ENCODE data around the gene LRCH3. TPM values are rescaled to one million over a fixed set of nuclear protein-coding genes. Genes with fewer than 3 reads are reported as not detected.

LRCH3 gene
- total and polyA plus RNA-seq, 2 of the 13 experiments (the other 11 are each of a cell fraction or from before 2014, with no cell fraction given): 25.5 to 103 TPM

DNA sequence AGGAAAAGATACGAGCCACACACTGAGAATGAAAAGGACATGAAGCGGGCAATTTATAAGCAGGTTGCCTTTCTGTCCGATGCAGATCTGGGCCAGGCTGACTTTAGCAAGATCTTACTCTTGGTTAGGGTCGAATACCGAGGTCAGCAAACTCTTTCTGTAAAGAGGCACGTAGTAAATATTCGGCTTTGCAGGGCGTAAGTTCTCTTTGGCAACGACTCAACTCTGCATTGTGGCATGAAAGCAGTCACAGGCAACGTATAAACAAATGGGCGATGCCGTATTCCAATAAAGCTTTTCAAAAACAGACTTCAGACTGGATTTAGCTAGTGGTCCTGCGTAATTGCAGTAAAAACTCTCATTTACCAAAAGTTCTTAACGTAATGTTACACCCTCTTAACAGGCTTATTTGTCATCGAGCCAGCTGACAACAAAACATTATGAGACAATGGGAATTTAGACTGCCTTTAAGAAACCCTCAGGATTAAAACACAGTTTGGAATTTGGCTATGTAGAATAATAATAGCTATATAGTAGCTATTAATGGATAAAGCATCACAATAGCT lies 145.8 kb downstream of the LRCH3 start (continued):
- TF ChIP-seq, protein P1, sequence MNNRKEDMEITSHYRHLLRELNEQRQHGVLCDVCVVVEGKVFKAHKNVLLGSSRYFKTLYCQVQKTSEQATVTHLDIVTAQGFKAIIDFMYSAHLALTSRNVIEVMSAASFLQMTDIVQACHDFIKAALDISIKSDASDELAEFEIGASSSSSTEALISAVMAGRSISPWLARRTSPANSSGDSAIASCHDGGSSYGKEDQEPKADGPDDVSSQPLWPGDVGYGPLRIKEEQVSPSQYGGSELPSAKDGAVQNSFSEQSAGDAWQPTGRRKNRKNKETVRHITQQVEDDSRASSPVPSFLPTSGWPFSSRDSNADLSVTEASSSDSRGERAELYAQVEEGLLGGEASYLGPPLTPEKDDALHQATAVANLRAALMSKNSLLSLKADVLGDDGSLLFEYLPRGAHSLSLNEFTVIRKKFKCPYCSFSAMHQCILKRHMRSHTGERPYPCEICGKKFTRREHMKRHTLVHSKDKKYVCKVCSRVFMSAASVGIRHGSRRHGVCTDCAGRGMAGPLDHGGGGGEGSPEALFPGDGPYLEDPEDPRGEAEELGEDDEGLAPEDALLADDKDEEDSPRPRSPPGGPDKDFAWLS (CRISPR knock-in tag; IDR thresholded peaks at IDR 0.05; ENCODE audit: borderline replicate concordance): no peak
- TF ChIP-seq RXRB (CRISPR knock-in tag; IDR thresholded peaks at IDR 0.05; ENCODE audit: borderline replicate concordance) (no peak), SRSF9 (IDR thresholded peaks at IDR 0.05; ENCODE audit: borderline replicate concordance, insufficient read depth, low read depth, low read length, poor library complexity, severe bottlenecking) (no peak), ZNF430 (CRISPR knock-in tag; IDR thresholded peaks at IDR 0.05) (no peak), ZNF790 (CRISPR knock-in tag; IDR thresholded peaks at IDR 0.05; ENCODE audit: borderline replicate concordance) (no peak), PRMT3 (CRISPR knock-in tag; IDR thresholded peaks at IDR 0.05; ENCODE audit: borderline replicate concordance, low read depth) (no peak)
- TF ChIP-seq, protein P2, sequence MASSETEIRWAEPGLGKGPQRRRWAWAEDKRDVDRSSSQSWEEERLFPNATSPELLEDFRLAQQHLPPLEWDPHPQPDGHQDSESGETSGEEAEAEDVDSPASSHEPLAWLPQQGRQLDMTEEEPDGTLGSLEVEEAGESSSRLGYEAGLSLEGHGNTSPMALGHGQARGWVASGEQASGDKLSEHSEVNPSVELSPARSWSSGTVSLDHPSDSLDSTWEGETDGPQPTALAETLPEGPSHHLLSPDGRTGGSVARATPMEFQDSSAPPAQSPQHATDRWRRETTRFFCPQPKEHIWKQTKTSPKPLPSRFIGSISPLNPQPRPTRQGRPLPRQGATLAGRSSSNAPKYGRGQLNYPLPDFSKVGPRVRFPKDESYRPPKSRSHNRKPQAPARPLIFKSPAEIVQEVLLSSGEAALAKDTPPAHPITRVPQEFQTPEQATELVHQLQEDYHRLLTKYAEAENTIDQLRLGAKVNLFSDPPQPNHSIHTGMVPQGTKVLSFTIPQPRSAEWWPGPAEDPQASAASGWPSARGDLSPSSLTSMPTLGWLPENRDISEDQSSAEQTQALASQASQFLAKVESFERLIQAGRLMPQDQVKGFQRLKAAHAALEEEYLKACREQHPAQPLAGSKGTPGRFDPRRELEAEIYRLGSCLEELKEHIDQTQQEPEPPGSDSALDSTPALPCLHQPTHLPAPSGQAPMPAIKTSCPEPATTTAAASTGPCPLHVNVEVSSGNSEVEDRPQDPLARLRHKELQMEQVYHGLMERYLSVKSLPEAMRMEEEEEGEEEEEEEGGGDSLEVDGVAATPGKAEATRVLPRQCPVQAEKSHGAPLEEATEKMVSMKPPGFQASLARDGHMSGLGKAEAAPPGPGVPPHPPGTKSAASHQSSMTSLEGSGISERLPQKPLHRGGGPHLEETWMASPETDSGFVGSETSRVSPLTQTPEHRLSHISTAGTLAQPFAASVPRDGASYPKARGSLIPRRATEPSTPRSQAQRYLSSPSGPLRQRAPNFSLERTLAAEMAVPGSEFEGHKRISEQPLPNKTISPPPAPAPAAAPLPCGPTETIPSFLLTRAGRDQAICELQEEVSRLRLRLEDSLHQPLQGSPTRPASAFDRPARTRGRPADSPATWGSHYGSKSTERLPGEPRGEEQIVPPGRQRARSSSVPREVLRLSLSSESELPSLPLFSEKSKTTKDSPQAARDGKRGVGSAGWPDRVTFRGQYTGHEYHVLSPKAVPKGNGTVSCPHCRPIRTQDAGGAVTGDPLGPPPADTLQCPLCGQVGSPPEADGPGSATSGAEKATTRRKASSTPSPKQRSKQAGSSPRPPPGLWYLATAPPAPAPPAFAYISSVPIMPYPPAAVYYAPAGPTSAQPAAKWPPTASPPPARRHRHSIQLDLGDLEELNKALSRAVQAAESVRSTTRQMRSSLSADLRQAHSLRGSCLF (CRISPR knock-in tag; IDR thresholded peaks at IDR 0.05; ENCODE audit: borderline replicate concordance): no peak

Small RNA genes lying within 50 kb of the gene (small RNA-seq; reads per million reads assigned to genes)
- 0 reads per million in 3 experiments for gene RNU6-858P (ENCODE audit: insufficient read depth in 2 of 3, insufficient read length in 3 of 3, low read depth in 2 of 3, low replicate concordance in 1 of 3)

Other genes with a start within 250 kb of the LRCH3 start
- gene BDH1, start 235.3 kb upstream of the LRCH3 start, total RNA-seq (2016; rRNA removed; fragmentation: Illumina TruSeq; extraction: Trizol): 21.2 and 26.9 TPM in 2 replicates
- 71.9 and 88.5 TPM in 2 replicates for gene BDH1, start 235.3 kb upstream of the LRCH3 start, polyA plus RNA-seq (2011; rRNA removed)
- 4.8 and 5.2 TPM in 2 replicates for gene RUBCN, start 54.4 kb upstream of the LRCH3 start, total RNA-seq (2016; rRNA removed; fragmentation: Illumina TruSeq; extraction: Trizol)
- 6.5 and 8.1 TPM in 2 replicates for gene RUBCN, start 54.4 kb upstream of the LRCH3 start, polyA plus RNA-seq (2011; rRNA removed)
- 28.8 and 51.6 TPM in 2 replicates for gene FYTTD1, start 41.4 kb upstream of the LRCH3 start, total RNA-seq (2016; rRNA removed; fragmentation: Illumina TruSeq; extraction: Trizol)
- 6.5 and 6.9 TPM in 2 replicates for gene FYTTD1, start 41.4 kb upstream of the LRCH3 start, polyA plus RNA-seq (2011; rRNA removed)
- gene RPL35A, start 158.9 kb downstream of the LRCH3 start, total RNA-seq (2016; rRNA removed; fragmentation: Illumina TruSeq; extraction: Trizol): 1,582 and 1,828 TPM in 2 replicates
- 821 and 1,001 TPM in 2 replicates for gene RPL35A, start 158.9 kb downstream of the LRCH3 start, polyA plus RNA-seq (2011; rRNA removed)
- 1.1 and 1.2 TPM in 2 replicates for gene LMLN, start 169.0 kb downstream of the LRCH3 start, total RNA-seq (2016; rRNA removed; fragmentation: Illumina TruSeq; extraction: Trizol)
- 1.6 and 1.8 TPM in 2 replicates for gene LMLN, start 169.0 kb downstream of the LRCH3 start, polyA plus RNA-seq (2011; rRNA removed)